Left lung (tissue), 10 donors: ENCODE measurements around the gene TMEM63A. TPM values are rescaled to one million over a fixed set of nuclear protein-coding genes. Genes with fewer than 3 reads are reported as not detected.
A peak's percentile ranks its signal among the peaks of the same experiment; 100 is the strongest.
"Not testable (repeated sequence)": the region's sequence is repeated elsewhere in the genome, so short reads cannot be mapped to it uniquely, and the experiment has no call there.

Experiments
- ATAC-seq: fragments of 200-7000 bp; cut with Tn5 transposase; one replicate; pipeline ENCODE4 v1.9.1; 2020; ENCODE audit warnings: moderate library complexity
- DNase-seq, 4 donors: peaks; one replicate each; pipeline ENCODE4 v3.0.0-alpha.2; 2013 to 2020
- H3K27ac ChIP-seq, 2 donors: fragments of 200-600 bp; sonication (generic) in 1 of 2; one replicate each; pipeline versions ENCODE4 v1.5.0 to v1.8.0; 2020 to 2021
- H3K27me3 ChIP-seq, 2 donors: fragments of 200-600 bp; sonication (generic) in 1 of 2; one replicate each; pipeline versions ENCODE4 v1.5.0 to v1.8.0; 2020 to 2021
- H3K36me3 ChIP-seq, 2 donors: fragments of 200-600 bp; sonication (generic) in 1 of 2; one replicate each; pipeline versions ENCODE4 v1.5.0 to v1.8.0; 2020 to 2021
- H3K4me1 ChIP-seq, 2 donors: fragments of 200-600 bp; one replicate each; pipeline ENCODE4 v1.8.0; 2021
- H3K4me3 ChIP-seq, 2 donors: fragments of 200-600 bp; sonication (generic) in 1 of 2; one replicate each; pipeline versions ENCODE4 v1.5.0 to v1.8.0; 2020 to 2021; ENCODE audit warnings: mild to moderate bottlenecking in 1 of 2
- H3K9me3 ChIP-seq, 2 donors: fragments of 200-600 bp; sonication (generic) in 1 of 2; one replicate each; pipeline versions ENCODE4 v1.5.0 to v1.8.0; 2020 to 2021
- intact Hi-C, 2 donors: fragments of 100-400 bp; cut with DNase I; formaldehyde crosslinking; loops; one replicate each; pipeline versions ENCODE4 v1.11.2 to v1.14.2; 2022
- polyA plus RNA-seq, 6 donors: library from polyadenylated mRNA; unstranded; fragments of 120-200 nt; gene quantifications; one replicate each; pipeline ENCODE4 v1.2.1, GENCODE V29; 2013; ENCODE audit not compliant: insufficient read length in 6 of 6
- total RNA-seq, 2 donors: library from RNA; stranded (reverse); fragmentation: NEBNext Ultra II Directional; extraction: Animal tissue kit (Norgen Biotek cat#: 25700); gene quantifications; one replicate each; pipeline ENCODE4 v1.2.1, GENCODE V29; 2021
- TF ChIP-seq, protein P1 (sequence below), 2 donors: fragments of 200-600 bp; sonication (generic) in 1 of 2; IDR thresholded peaks; one replicate each; pipeline versions ENCODE4 v1.5.0 to v1.8.0; 2021; ENCODE audit warnings: antibody characterized with exemption in 2 of 2
- donor health status: DM: no; HTN: yes; CAD: no.
- donor health status: DM: no; HTN: no; CAD: no.

TMEM63A gene
- total and polyA plus RNA-seq, 8 donors, result 77.4 to 167 (median 123) TPM

DNA sequence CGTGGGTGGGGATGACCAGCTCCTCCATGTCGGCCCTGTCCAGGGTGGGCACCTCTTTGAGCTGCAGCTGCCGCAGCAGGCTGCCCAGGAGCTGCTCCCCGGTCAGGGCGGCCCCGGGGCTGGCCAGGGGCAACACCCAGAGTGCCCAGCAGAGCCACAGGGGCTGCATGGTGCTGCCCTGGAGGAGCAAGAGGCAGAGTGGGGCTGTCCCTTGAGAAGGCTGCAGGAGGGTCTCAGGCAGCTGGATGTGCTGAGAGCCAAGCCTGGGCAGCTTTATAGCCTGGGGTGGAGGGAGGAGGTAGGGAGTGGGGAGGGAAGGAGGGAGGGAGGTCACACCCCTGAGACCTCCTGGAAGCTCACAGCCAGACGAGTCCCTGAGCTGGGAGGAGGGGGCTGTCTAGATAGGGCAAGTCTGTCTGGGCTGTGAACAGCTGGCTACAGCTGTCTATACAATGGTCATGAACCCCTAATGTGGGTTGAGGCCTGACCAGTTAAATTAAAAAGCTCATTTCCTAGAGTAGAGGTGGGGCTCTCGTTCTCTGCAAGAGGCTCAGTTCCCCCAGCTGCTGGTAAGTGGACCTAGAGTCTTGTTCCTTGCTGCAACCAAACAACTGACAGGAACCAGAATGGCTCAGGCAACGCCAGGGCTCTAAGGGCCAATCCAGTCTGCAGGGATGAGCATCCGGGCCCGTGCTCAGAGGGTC is 6.9 kb upstream of the TMEM63A start, which contains the start of gene LEFTY1:
TSS of gene LEFTY1 (minus strand) at position 249 of the 704 bp plus-strand sequence. CDS start at position 169, 80 bp downstream.
- no peaks in the 10 kb centered on the region for H3K36me3 ChIP-seq
- no peaks in the 10 kb centered on the region for H3K9me3 ChIP-seq
- no peak within 1 kb of the TSS for H3K4me3 ChIP-seq
- intact Hi-C loops, result no loop called here
- H3K4me1 ChIP-seq, result peaks cover 0 to 2% of the 10 kb centered on the region in 2 donors
- DNase-seq (peak in 2 of 4 donors; percentile 89 to 95), ATAC-seq (peak; percentile 19)
- H3K27ac ChIP-seq, result no peak within 1 kb of the TSS
- TF ChIP-seq, protein P1, sequence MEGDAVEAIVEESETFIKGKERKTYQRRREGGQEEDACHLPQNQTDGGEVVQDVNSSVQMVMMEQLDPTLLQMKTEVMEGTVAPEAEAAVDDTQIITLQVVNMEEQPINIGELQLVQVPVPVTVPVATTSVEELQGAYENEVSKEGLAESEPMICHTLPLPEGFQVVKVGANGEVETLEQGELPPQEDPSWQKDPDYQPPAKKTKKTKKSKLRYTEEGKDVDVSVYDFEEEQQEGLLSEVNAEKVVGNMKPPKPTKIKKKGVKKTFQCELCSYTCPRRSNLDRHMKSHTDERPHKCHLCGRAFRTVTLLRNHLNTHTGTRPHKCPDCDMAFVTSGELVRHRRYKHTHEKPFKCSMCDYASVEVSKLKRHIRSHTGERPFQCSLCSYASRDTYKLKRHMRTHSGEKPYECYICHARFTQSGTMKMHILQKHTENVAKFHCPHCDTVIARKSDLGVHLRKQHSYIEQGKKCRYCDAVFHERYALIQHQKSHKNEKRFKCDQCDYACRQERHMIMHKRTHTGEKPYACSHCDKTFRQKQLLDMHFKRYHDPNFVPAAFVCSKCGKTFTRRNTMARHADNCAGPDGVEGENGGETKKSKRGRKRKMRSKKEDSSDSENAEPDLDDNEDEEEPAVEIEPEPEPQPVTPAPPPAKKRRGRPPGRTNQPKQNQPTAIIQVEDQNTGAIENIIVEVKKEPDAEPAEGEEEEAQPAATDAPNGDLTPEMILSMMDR (IDR thresholded peaks at IDR 0.05), result no peak
- peaks cover 0 to 6% of the 10 kb centered on the region in 2 donors for H3K27me3 ChIP-seq

DNA sequence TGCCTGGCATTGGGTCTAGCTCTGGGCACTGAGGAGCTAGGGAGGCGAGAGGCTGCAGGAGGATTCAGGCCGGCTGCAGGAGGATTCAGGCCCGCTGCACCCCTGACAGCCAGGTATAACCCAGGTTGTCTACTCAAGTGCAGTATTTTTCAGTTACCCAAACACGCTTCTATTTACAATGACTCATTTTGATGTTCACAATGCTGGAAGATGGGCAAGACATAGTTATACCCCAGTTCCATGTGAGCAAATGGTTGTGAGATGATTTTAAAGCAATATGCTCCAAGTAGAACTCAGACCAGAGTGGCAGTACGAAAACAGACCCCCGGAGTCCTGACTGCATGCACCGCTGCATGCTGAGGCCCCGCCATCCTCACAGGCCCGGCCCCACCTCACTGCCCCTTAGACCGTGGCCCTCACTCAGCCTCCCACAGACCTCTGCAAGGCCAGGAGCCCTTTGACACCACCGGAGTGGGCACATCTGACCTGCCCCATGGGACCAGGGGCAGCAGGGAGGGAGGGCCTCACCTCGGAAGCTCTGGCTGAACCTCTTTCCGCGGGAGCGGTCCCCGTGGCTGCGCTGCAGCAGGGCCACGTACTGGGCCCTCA is 6.2 kb upstream of the TMEM63A start:
- peaks cover 0 to 8% of the 10 kb centered on the region in 2 donors for H3K4me1 ChIP-seq
- H3K9me3 ChIP-seq, result no peaks in the 10 kb centered on the region
- H3K27me3 ChIP-seq, result peaks cover 0 to 6% of the 10 kb centered on the region in 2 donors
- ATAC-seq (no peak), DNase-seq (no peak)
- no peak overlapping the region for H3K27ac ChIP-seq
- H3K4me3 ChIP-seq, result no peak overlapping the region
- no peaks in the 10 kb centered on the region for H3K36me3 ChIP-seq
- TF ChIP-seq, protein P1 (IDR thresholded peaks at IDR 0.05), result no peak
- intact Hi-C loops, result no loop called here

DNA sequence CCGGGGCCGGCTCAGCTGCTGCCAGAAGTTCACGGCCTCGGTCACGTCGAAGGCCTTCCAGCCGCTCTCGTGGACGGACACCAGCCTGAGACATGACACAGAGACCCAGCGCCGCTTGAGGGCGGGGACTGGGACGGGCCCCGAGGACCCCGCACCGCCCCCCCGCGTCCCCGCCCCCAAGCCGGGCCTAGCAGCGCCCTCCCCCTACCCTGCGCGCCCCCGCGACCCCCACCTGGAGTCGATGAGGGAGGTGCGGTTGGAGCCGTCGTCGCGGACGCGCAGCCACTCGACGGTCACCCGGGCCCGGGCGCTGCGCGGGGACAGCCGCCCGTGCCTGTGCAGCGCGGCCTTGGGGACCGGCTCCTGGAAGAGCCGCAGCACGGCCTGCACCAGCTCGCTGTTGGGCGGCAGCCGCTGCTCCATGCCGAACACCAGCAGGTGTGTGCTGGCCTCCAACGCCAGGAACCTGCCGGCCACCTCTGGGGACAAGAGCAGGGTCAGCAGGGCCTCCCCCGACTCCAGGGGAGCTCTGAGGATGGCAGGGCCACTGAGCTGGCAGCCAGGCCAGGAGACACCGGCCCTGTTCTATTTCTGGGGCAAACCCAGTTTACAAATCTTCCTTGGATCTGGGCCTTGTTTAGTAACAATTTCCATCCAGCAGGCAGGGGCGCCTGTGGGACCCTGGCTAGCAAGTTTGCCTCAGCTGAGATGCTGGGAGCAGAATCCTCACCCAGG is 5.5 kb upstream of the TMEM63A start:
- H3K4me1 ChIP-seq, result peaks cover 0 to 12% of the 10 kb centered on the region in 2 donors
- H3K27me3 ChIP-seq, H3K27ac ChIP-seq, intact Hi-C loops, H3K9me3 ChIP-seq, ATAC-seq, H3K4me3 ChIP-seq, H3K36me3 ChIP-seq, DNase-seq: not testable (repeated sequence)

DNA sequence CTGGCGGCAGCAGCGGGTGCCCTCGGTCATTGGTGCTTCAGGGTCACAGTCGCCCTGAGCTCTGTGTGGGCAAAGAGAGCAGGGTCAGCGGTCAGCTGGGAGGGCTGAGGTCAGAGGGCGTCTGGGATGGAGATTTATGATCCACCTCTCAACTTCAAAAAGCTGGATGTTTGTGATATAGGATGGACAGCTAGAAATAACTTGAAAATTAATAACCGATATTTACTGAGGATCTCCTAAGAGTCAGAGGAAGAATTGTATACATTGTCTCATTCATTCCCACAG is 4.8 kb upstream of the TMEM63A start:
- DNase-seq (no peak), ATAC-seq (no peak)
- Histone ChIP-seq H3K9me3 (no peaks in the 10 kb centered on the region), H3K4me1 (peaks cover 0 to 12% of the 10 kb centered on the region in 2 donors), H3K36me3 (no peaks in the 10 kb centered on the region), H3K4me3 (no peak overlapping the region), H3K27me3 (peaks cover 0 to 6% of the 10 kb centered on the region in 2 donors), H3K27ac (no peak overlapping the region)
- intact Hi-C loops, result no loop called here
- TF ChIP-seq, protein P1 (IDR thresholded peaks at IDR 0.05), result no peak

DNA sequence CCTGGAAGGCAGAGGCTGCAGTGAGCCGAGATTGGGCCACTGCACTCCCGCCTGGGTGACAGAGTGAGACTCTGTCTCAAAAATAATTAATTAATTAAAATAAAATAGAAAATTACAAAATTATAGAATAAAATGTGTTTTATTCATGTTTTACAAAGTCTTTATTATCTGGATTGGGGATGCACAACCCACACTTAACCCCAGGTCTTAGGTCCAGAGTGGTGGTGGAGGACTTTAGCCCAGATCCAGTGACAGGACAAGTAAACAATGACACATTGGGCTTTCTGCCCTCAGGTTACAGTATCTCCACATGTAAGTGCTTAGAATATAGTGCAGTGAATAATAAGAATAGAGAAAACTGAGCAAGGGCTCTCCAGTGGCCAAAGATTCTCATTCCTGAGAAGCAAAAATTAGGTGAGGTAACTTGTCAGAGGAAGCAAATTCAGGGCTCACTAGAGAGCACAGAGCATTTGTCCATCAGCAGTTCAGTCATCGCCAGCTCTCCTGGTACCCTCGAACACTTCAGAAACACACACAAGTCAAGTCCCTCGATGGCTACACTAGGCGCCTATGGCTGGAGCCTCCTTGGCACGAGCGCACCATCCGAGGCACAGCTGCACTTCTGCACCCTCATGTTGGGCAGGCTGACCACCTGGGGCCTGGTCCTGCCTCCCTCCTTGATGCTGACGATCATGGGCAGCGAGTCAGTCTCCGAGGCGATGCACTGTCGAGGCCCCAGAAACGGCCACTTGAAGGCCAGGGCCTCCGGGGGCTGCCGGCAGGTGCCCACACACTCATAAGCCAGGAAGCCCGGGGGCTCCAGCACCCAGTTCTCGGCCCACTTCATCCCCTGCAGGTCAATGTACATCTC is 4.2 kb upstream of the TMEM63A start:
- DNase-seq, result no peak
- Histone ChIP-seq H3K27ac (no peak overlapping the region), H3K27me3 (peaks cover 0 to 6% of the 10 kb centered on the region in 2 donors), H3K36me3 (no peaks in the 10 kb centered on the region), H3K9me3 (no peaks in the 10 kb centered on the region), H3K4me3 (no peak overlapping the region), H3K4me1 (peaks cover 0 to 13% of the 10 kb centered on the region in 2 donors)
- TF ChIP-seq, protein P1 (IDR thresholded peaks at IDR 0.05), result no peak
- ATAC-seq, result no peak
- intact Hi-C loops, result no loop called here
